SK-MEL-5 (cell line): ENCODE measurements around the gene AEBP2. TPM values are rescaled to one million over a fixed set of nuclear protein-coding genes. Genes with fewer than 3 reads are reported as not detected.
"Not testable (repeated sequence)": the region's sequence is repeated elsewhere in the genome, so short reads cannot be mapped to it uniquely, and the experiment has no call there.

Experiments used
- DNase-seq: peaks from one replicate; pipeline ENCODE4 v3.0.0-alpha.2; 2016; ENCODE audit warnings: low read depth, low spot score
- in situ Hi-C: cut with HindIII; loops from 2 replicates; pipeline ENCODE4 v1.10.0; 2016; ENCODE audit warnings: low sequenced_read_pairs, high pct_unique_total_duplicates, low pct_unique_long_range_greater_than_20kb
- total RNA-seq: library from RNA; depleted of rRNA; stranded (reverse); fragments of >200 nt; shearing (Covaris generic); gene quantifications from 2 replicates; pipeline ENCODE4 v1.2.3, GENCODE V29; 2014

Gene AEBP2
- total RNA-seq, 1 experiment from 2014 or later, result 15.5 TPM

DNA sequence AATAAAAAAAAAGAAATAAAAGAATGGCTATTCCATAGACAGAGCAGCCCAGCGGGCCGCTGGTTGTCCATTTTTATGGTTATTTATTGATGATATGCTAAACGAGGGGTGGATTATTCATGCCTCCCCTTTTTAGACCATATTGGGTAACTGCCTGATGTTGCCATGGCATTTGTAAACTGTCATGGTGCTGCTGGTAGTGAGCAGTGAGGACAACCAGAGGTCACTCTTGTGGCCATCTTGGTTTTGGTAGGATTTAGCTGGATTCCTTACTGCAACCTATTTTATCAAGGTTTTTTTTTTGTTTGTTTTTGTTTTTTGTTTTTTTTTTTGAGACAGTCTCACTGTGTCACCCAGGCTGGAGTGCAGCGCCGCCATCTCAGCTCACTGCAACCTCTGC is 25.7 kb upstream of the AEBP2 start:
- in situ Hi-C loops, DNase-seq: not testable (repeated sequence)

DNA sequence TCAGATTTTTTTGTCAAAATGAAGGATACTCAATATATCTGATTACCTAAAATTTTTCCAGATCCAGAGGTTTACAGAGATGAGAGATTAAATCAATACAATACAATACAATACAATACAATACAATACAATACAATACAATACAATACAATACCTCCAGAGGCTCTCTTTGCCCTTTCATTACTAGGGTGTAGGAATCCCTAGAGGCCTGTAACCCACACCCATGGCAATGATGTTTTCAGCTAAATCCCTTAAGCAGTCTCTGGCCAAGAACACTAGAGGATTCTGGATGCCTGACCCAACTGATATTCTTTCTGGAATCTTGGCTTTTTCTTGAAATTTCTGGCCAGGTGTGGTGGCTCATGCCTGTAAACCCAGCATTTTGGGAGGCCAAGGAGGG is 23.7 kb upstream of the AEBP2 start:
- DNase-seq, result no peak
- in situ Hi-C loops, result no loop called here

DNA sequence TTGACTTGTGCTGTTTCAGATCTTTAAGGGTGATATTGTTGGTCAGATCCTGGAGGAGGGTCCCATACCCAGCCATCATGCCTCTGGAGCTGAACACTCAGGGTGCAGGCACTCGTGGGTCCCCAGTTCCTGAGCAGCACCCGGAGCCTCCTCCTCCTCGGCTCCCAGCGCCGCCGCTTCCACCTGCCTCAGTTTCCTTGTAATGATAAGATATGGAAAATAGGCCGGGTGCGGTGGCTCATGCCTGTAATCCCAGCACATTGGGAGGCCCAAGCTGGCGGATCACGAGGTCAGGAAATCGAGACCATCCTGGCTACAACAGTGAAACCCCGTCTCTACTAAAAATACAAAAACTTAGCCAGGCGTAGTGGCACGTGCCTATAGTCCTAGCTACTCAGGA is 20.2 kb upstream of the AEBP2 start:
- no peak for DNase-seq
- in situ Hi-C loops, result no loop called here

DNA sequence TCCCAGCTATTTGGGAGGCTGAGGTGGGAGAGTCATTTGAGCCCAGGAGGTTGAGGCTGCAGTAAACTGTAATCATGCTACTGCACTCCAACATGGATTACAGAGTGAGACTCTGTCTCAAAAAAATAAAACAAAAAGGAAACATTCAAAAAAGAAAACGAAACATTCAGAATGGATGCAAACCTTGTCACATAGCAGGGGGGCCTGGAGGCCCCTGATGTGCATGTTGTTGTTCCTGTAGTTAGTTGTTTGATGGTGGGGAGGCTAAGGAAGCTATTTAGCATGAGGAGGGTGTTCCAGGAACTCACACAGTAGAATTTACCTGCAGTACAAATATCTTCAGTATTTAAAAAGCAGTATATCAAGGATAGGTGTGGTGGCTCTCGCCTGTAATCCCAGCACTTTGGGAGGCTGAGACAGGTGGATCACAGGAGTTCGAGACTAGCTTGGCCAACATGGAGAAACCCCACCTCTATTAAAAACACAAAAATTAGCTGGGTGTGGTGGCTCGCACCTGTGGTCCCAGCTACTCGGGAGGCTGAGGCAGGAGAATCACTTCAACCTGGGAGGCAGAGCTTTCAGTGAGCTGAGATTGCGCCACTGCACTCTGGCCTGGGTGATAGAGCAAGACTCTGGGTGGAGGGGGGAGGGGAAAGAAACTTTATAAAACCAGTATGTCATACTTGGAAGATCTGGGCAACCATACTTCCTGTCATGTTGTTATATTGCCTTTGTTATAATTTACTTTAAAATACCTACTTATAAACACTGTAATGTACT is 17.6 kb upstream of the AEBP2 start:
- no peak for DNase-seq
- in situ Hi-C loops, result no loop called here

DNA sequence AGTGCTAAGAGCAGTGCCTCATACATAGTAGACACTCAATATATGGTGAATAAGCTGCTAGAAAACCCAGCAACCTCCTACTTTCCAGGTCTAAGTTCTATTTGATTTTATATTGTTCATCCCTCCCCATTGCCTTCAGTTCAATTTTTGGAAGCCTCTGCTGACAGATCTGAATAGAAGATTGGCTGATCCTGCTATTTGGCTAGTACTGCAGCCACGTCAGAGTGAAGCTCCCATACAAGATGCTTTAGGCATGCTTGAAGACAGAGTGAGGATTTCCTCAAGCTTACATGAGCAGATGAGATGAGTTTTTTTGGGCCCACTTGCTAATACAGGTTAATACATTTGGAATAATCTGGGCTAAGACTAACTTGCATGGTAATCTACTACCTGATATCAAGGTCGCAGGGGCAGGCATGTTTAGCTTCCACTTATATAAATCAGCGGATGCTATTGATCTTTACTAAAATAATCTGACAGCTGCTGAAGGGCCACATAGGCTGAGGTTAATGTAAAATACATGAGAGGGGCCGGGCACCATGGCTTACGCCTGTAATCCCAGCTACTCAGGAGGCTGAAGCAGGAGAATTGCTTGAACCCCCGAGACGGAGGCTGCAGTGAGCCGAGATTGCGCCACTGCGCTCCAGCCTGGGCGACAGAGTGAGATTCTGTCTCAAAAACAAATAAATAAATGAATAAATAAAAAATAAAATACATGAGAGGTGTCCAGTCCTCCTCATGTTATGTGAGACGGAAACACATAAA is 15.9 kb upstream of the AEBP2 start:
- in situ Hi-C loops, result no loop called here
- no peak for DNase-seq

DNA sequence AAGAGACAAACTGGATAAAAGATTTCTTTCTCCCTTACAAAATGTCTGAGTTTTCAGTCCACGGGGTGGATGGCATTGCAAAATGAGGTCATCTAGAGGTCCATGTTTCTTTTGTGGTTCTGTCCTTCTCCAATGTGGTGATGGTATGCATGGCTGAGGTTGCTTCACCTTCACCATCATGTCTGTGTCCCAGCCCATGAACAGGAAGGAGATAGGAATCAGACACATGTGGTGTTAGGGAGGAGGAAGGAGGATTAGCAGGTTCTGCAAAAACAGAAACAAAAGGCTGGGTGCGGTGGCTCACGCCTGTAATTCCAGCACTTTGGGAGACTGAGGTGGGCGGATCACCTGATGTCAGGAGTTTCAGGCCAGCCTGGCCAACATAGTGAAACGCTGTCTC is 11.0 kb upstream of the AEBP2 start:
- in situ Hi-C loops, result no loop called here
- DNase-seq, result no peak

DNA sequence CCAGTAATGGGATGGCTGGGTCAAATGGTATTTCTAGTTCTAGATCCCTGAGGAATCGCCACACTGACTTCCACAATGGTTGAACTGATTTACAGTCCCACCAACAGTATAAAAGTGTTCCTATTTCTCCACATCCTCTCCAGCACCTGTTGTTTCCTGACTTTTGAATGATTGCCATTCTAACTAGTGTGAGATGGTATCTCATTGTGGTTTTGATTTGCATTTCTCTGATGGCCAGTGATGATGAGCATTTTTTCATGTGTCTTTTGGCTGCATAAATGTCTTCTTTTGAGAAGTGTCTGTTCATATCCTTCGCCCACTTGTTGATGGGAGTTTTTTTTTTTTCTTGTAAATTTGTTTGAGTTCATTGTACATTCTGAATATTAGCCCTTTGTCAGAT is 9.8 kb upstream of the AEBP2 start:
- DNase-seq, in situ Hi-C loops: not testable (repeated sequence)

DNA sequence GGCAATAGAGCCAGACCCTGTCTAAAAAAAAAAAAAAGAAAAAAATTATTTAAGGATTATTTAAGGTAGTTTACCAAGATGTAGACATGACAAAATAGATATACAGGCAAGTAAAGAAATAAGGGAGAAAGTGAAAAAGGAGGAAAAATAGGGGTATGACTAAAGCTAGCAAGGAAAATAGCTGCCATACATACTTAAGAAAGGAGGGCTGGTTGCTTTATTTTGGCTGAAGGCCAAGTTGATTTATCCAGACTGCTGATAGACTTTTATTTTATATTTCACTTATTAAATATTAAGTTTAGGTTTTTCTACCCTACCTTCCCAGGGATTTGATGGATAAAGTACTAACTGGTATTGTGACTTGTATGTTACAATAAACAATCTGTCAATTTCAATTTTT is 8.3 kb upstream of the AEBP2 start:
- in situ Hi-C loops, result no loop called here

DNA sequence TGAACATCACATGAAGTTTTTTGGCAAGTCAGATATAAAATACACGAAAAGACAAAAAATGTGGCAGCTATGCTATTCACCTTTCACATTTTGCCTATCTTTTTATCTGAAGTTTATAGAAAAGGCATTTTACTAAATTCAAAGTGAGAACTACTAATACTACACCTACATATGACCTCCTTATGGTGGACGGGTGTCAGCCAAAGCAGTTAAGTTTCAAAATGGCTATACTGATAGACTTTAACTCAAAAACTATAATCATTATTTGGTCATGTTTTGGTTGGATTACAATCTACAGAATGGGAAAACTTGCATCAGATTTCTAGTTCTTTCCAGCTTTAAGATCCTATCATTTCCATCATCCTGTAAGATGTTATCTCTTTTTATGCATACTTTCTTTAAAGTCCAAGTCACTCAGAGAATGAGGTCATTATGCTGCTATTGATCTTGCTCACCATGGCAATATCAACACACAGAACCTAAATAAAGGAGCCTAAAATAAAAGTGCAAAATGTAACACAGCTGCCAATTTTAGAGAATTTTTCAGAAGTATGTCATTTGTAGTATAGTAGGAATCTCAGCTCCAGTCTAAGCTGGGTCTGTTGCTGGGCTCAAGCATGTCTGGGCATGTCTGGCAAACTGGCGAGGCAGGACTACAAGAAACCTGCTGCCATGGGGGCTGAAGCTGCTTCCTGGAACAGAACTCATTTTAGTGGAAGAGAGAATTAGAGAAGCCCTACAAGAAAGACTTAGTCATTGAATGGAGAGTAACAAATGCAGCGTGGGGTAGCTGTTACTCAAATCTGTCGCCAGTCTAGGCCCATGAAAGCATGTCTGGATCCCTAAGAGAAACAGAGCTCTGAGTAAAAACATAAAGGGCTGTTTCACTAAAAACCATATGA is 7.6 kb upstream of the AEBP2 start:
- DNase-seq, result no peak
- in situ Hi-C loops, result no loop called here

More for the DNA sequence above, 8.3 kb upstream of the AEBP2 start:
- no peak for DNase-seq

DNA sequence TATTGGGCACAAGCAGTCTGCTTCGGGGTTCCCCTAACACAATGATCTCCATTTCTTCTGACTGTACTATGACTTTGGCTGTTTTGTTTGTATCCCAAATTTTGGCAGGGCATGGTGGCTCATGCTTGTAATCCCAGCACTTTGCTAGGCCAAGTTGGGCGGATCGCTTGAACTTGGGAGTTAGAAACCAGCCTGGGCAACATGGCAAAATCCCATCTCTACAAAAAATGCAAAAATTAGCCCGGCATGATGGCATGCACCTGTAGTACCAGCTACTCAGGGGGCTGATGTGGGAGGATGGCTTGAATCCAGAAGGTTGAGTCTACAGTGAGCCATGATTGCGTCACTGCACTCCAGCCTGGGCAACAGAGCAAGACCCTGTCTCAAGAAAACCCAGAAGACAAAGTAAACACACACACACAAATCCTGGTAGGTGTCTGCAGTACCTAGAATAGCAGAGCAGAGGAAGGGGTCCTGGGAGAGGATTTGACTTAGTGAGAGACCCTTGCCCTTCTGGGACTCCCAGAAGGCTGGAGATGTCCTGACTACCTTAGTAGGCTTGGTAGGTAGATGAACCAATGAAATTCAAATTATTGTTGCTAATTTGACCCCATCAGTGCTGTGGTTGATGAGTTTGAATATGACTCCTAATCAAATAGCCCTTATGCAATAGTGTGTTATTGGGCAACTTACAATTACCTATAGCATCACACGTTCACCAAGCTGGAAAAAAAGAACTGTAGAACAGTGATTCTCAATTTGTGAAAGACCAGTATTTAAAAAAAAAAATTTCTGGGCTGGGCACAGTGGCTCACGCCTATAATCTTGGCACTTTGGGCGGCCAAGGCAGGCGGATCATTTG is 6.8 kb upstream of the AEBP2 start:
- no peak for DNase-seq

DNA sequence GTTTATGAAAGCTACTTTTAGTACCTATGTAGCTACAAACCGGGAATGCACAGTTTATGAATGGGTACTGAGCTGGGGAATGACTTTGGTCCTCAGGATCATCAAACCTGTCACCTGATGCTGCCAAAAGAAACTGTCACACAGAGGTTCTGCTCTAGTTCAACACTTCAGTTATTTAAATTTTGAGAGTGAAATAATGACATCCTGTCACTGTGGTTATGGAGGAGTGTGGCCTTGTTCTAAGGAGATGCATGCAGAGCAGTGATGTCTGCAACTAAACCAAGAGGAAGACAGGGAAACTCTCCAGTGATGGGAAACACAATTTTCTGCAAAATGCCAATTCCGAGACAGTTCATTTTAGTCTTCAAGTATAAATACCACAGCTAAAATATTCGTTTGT is 4.8 kb upstream of the AEBP2 start:
- no peak for DNase-seq
- in situ Hi-C loops, result no loop called here

More for the DNA sequence above, 6.8 kb upstream of the AEBP2 start:
- in situ Hi-C loops, result no loop called here

DNA sequence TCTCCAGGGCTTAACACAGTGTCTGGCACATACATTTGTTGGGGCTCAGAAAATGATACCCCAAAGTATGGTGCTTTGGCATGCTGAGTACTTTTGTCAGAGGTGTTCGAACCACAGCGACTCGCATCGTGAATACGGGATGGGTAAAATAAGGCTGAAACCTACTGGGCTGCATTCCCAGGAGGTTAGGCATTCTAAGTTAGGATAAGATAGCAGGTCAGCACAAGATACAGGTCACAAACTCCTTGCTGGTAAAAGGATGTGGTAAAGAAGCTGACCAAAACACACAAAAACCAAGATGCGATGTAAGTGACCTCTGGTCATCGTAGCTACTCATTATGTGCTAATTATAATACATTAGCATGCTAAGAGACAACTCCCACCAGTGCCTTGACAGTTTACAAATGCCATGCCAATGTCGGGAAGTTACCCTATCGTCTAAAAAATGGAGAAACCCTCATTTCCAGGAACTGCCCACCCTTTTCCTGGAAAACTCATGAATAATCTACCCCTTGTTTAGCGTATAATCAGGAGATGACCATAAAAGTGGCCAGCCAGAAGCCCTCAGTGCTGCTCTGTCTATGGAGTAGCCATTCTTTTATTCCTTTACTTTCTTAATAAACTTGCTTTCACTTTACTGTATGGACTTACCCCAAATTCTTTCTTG is 3.3 kb upstream of the AEBP2 start:
- in situ Hi-C loops, result no loop called here
- DNase-seq, result no peak

DNA sequence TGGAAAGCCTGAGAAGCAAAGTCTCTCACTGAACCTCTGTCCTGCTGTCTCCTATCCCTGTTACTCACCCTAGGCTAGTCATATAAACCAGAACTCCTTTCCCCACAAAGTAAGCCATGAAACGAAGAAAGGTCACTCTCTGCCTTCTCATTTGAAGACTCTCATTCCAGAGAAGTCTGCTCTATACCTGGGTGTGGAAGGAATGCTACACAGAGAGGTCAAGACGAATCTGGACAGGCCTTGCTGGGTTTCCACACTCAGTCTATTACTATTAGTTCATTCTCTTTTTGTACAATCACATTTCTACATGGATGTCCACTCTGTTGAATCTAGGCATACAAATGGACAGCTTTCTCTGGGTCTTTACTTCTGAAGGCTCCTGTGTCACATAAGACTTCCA is 2.4 kb upstream of the AEBP2 start:
- DNase-seq, result no peak
- in situ Hi-C loops, result no loop called here

DNA sequence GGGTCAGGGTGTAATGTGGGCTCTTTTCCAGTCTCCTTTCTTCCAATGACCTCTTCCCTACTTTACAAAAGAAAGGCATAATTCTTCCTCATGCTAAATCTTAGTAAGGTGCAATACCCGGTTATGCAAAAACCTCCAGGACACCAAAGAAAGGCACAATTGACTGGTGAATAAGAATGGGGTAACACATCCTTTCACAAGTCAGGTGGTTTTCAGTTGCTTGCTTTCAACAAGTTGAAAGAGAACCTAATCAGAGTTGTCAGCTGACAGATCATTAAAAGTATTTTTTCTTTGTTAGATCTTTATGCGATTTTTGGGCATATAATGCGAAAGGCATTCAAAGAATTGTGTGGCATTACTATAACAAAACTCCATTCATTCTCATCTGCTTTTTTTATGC is 1.3 kb upstream of the AEBP2 start:
- DNase-seq, result peak; percentile 69
- in situ Hi-C loops, result no loop called here

DNA sequence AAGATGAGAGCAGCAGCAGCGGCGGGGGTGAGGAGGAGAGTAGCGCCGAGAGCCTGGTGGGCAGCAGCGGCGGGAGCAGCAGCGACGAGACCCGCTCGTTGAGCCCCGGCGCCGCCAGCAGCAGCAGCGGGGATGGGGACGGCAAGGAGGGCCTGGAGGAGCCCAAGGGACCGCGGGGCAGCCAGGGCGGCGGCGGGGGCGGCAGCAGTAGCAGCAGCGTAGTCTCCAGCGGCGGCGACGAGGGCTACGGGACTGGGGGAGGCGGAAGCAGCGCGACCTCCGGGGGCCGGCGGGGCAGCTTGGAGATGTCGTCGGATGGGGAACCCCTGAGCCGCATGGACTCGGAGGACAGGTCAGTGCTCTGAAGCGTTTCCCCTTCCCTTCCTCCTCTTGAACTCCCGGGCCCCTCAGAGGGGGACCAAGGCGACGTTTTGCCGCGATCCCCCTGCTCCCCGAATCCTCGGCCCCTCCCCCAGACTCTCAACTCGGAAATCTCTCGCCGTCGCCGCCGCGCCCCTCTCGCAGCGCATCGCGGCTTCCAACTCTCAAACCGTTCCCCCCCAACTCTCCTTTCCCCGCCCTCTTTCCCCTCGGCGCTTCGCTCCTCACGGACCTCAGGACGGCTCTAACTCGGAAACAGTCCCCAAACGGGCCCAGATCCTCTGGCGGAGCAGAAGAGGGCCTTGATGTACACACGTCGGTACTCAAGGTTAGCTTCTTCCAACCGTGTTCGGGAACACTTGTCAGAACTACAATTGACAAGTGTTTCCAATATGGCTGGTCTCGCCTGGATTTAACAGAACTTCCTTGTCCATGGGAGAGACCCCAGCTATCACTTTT is 947 bp downstream of the AEBP2 start:
- DNase-seq, result peak; percentile 53
- in situ Hi-C loops, result no loop called here

DNA sequence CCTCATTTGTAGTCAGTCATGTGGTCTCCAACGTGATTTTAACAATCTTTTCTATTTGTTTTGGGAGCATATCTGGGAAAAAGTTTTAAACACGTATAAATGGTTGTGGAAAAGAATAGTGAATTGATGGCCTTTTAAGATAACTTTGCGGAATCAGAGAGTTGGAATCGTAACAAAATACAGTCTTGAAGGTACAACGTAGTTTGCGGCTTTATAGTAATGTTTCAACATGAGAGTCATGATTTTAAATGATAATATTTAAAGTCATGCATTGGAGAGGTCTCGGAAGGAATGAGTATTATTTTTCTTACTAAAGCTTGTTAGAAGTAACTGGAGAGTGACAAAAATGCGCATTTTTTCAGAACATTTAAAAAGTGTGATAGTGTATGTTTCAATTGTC is 1.6 kb downstream of the AEBP2 start:
- DNase-seq, result no peak
- in situ Hi-C loops, result no loop called here
